SKM-1 treated with dmso at 0.1 percent for 144 hours (cell line): ENCODE data around the gene DDX31.
A peak's percentile ranks its signal among the peaks of the same experiment; 100 is the strongest.
"Not testable (repeated sequence)": the region's sequence is repeated elsewhere in the genome, so short reads cannot be mapped to it uniquely, and the experiment has no call there.

ENCODE experiments used
- DNase-seq: peaks from one replicate; lab custom pipeline; 2025; ENCODE audit not compliant: unreplicated experiment; lab: John Stamatoyannopoulos, UW

Gene DDX31

GRCh38 chr9:132669698-132670456 is at the start of gene DDX31:
Gene DDX31, minus strand, starts transcription at chr9:132669983. Its CDS starts 49 bp downstream, at chr9:132669934.
- peak; percentile 68 for DNase-seq

- not testable (repeated sequence) for DNase-seq
Measured at GRCh38 chr9:132718381-132718928, 48.7 kb upstream of the DDX31 start.

- DNase-seq, result no peak
Measured at GRCh38 chr9:132717326-132717945, 47.7 kb upstream of the DDX31 start.

- no peak for DNase-seq
Measured at GRCh38 chr9:132716007-132716406, 46.2 kb upstream of the DDX31 start.

GRCh38 chr9:132712753-132713152 is 43.0 kb upstream of the DDX31 start:
- no peak for DNase-seq

GRCh38 chr9:132711846-132712245 is 42.1 kb upstream of the DDX31 start:
- DNase-seq, result no peak

GRCh38 chr9:132711152-132711551 is 41.4 kb upstream of the DDX31 start:
- DNase-seq, result not testable (repeated sequence)

GRCh38 chr9:132710333-132710732 is 40.5 kb upstream of the DDX31 start:
- no peak for DNase-seq

GRCh38 chr9:132708769-132709430 is 39.1 kb upstream of the DDX31 start:
- no peak for DNase-seq

- DNase-seq, result no peak
Measured at GRCh38 chr9:132708239-132708638, 38.5 kb upstream of the DDX31 start.

- DNase-seq, result no peak
Measured at GRCh38 chr9:132703336-132703735, 33.6 kb upstream of the DDX31 start.

- DNase-seq, result no peak
Measured at GRCh38 chr9:132702254-132702653, 32.5 kb upstream of the DDX31 start.

GRCh38 chr9:132699956-132700355 is 30.2 kb upstream of the DDX31 start:
- no peak for DNase-seq

- no peak for DNase-seq
Measured at GRCh38 chr9:132698989-132699388, 29.2 kb upstream of the DDX31 start.

GRCh38 chr9:132697230-132697629 is 27.4 kb upstream of the DDX31 start:
- DNase-seq, result no peak

- peak; percentile 32 for DNase-seq
Measured at GRCh38 chr9:132694144-132694543, 24.4 kb upstream of the DDX31 start.

- DNase-seq, result no peak
Measured at GRCh38 chr9:132690696-132691095, 20.9 kb upstream of the DDX31 start.

- no peak for DNase-seq
Measured at GRCh38 chr9:132683873-132684272, 14.1 kb upstream of the DDX31 start.

- DNase-seq, result no peak
Measured at GRCh38 chr9:132681561-132681960, 11.8 kb upstream of the DDX31 start.

GRCh38 chr9:132679946-132680625 is 10.3 kb upstream of the DDX31 start:
- no peak for DNase-seq

- DNase-seq, result no peak
Measured at GRCh38 chr9:132677976-132678375, 8.2 kb upstream of the DDX31 start.
